Neuronal stem cell (in vitro differentiated cells): ENCODE results near the gene RHBDL3.

Experiments used
- DNase-seq: peaks from one replicate; pipeline ENCODE4 v3.0.0-alpha.2; 2013; ENCODE audit warnings: low spot score
- H2AFZ ChIP-seq: one replicate; pipeline ENCODE4 v1.6.1; 2013; ENCODE audit warnings: mild to moderate bottlenecking, low read length, inconsistent platforms
- H2AK5ac ChIP-seq: 2 replicates; pipeline ENCODE4 v1.6.1; 2013; ENCODE audit warnings: low read depth, mild to moderate bottlenecking, inconsistent platforms, low read length, moderate library complexity, mixed read lengths
- H2BK120ac ChIP-seq: 2 replicates; pipeline ENCODE4 v1.6.1; 2013; ENCODE audit warnings: low read depth, mild to moderate bottlenecking, inconsistent platforms, low read length, moderate library complexity, mixed read lengths
- H2BK12ac ChIP-seq: one replicate; pipeline ENCODE4 v1.6.1; 2013; ENCODE audit warnings: low read length, inconsistent platforms
- H2BK15ac ChIP-seq: 2 replicates; pipeline ENCODE4 v1.6.1; 2013; ENCODE audit warnings: mild to moderate bottlenecking, low read length, inconsistent platforms, mixed read lengths
- H2BK5ac ChIP-seq: one replicate; pipeline ENCODE4 v1.6.1; 2013; ENCODE audit warnings: inconsistent platforms, mild to moderate bottlenecking, low read length, moderate library complexity
- H3K14ac ChIP-seq: one replicate; pipeline ENCODE4 v1.6.1; 2013; ENCODE audit warnings: low read length, inconsistent platforms
- H3K18ac ChIP-seq: 2 replicates; pipeline ENCODE4 v1.6.1; 2013; ENCODE audit warnings: low read length, inconsistent platforms
- H3K23ac ChIP-seq: 2 replicates; pipeline ENCODE4 v1.6.1; 2013; ENCODE audit warnings: low read depth, mild to moderate bottlenecking, mixed read lengths, low read length, inconsistent platforms; ENCODE audit not compliant: poor library complexity
- H3K27ac ChIP-seq: replicated peaks from 3 replicates; pipeline ENCODE4 v1.5.1; 2013; ENCODE audit warnings: low read length, inconsistent platforms
- H3K27me3 ChIP-seq, 3 experiments: 2 replicates each; pipeline ENCODE4 v1.6.1; 2013; ENCODE audit warnings: low read length in 3 of 3, mild to moderate bottlenecking in 2 of 3, inconsistent platforms in 1 of 3, low read depth in 1 of 3, mixed read lengths in 1 of 3, moderate library complexity in 1 of 3; ENCODE audit not compliant: control insufficient read depth in 3 of 3, insufficient read depth in 3 of 3
- H3K36me3 ChIP-seq, 2 donors: replicated peaks in 1 of 2; 2 replicates each; pipeline ENCODE4 v1.6.1; 2013; ENCODE audit warnings: low read length in 2 of 2; ENCODE audit not compliant: control insufficient read depth in 2 of 2, insufficient read depth in 2 of 2
- H3K4ac ChIP-seq: 2 replicates; pipeline ENCODE4 v1.6.1; 2013; ENCODE audit warnings: inconsistent platforms, mild to moderate bottlenecking, low read length, moderate library complexity
- H3K4me1 ChIP-seq, 2 donors: 1 replicate in 1 of 2; 2 replicates in 1 of 2; pipeline ENCODE4 v1.6.1; 2013; ENCODE audit warnings: low read length in 2 of 2, low read depth in 1 of 2; ENCODE audit not compliant: control insufficient read depth in 2 of 2, insufficient read depth in 1 of 2
- H3K4me2 ChIP-seq: one replicate; pipeline ENCODE4 v1.6.1; 2013; ENCODE audit warnings: mild to moderate bottlenecking, low read length, inconsistent platforms; ENCODE audit not compliant: insufficient read depth, poor library complexity, severe bottlenecking
- H3K4me3 ChIP-seq, 2 donors: 2 replicates each; pipeline ENCODE4 v1.5.1; 2013; ENCODE audit warnings: low read length in 2 of 2, mild to moderate bottlenecking in 2 of 2, inconsistent platforms in 1 of 2, moderate library complexity in 1 of 2
- H3K79me1 ChIP-seq: one replicate; pipeline ENCODE4 v1.6.1; 2013; ENCODE audit warnings: low read depth, mild to moderate bottlenecking, inconsistent platforms, low read length, moderate library complexity
- H3K9ac ChIP-seq: one replicate; pipeline ENCODE4 v1.6.1; 2013; ENCODE audit warnings: mild to moderate bottlenecking, low read depth, low read length, inconsistent platforms; ENCODE audit not compliant: poor library complexity
- H3K9me3 ChIP-seq, 2 donors: replicated peaks in 1 of 2; 2 replicates each; pipeline versions ENCODE3 to v1.6.1; 2013; ENCODE audit warnings: low read length in 2 of 2, mild to moderate bottlenecking in 2 of 2, inconsistent platforms in 1 of 2, low read depth in 1 of 2, mixed read lengths in 1 of 2, moderate library complexity in 1 of 2; ENCODE audit not compliant: control insufficient read depth in 2 of 2, insufficient read depth in 1 of 2
- H4K8ac ChIP-seq: one replicate; pipeline ENCODE4 v1.6.1; 2013; ENCODE audit warnings: low read depth, mild to moderate bottlenecking, inconsistent platforms, low read length, moderate library complexity
- H4K91ac ChIP-seq: one replicate; pipeline ENCODE4 v1.6.1; 2013; ENCODE audit warnings: low read length, low read depth, mild to moderate bottlenecking, inconsistent platforms; ENCODE audit not compliant: poor library complexity
- WGBS, 2 donors: extraction: QIAGEN DNeasy Blood & Tissue Kit; methylation state at CpG; one replicate each; pipeline ENCODE4 v1.1.7; 2013; ENCODE audit warnings: missing lambda C conversion rate in 2 of 2, mixed read lengths in 1 of 2; ENCODE audit not compliant: insufficient read length in 2 of 2, insufficient replicate concordance in 1 of 2; ENCODE audit errors: extremely low coverage in 2 of 2; 5-methylcytosine and 5-hydroxymethylcytosine counted together

The RHBDL3 gene

GRCh38 chr17:32256701-32257019, 9.0 kb upstream of the RHBDL3 start:
- H3K4me1 ChIP-seq = peaks cover 4 to 27% of the 10 kb centered on the region in 2 donors
- H4K91ac ChIP-seq = no peak overlapping the region
- no peak overlapping the region for H2AK5ac ChIP-seq
- H3K79me1 ChIP-seq = no peaks in the 10 kb centered on the region
- peak overlapping the region; percentile 22 for H3K14ac ChIP-seq
- H3K23ac ChIP-seq = no peak overlapping the region
- no peak overlapping the region for H3K4me2 ChIP-seq
- H3K27ac ChIP-seq = no peak overlapping the region
- no peak overlapping the region for H4K8ac ChIP-seq
- H2BK15ac ChIP-seq = no peak overlapping the region
- H3K4me3 ChIP-seq = no peak overlapping the region
- peak overlapping the region; percentile 0 for H2AFZ ChIP-seq
- peaks cover 0 to 16% (median 0%) of the 10 kb centered on the region in 3 experiments for H3K27me3 ChIP-seq
- H2BK12ac ChIP-seq = no peak overlapping the region
- H3K18ac ChIP-seq = no peak overlapping the region
- no peak overlapping the region for H3K4ac ChIP-seq
- no peaks in the 10 kb centered on the region for H3K36me3 ChIP-seq
- no peak overlapping the region for H3K9ac ChIP-seq
- no peak for DNase-seq
- H2BK5ac ChIP-seq = no peak overlapping the region
- no peaks in the 10 kb centered on the region for H3K9me3 ChIP-seq
- no peak overlapping the region for H2BK120ac ChIP-seq
- WGBS, 2 donors = no CpG with 5 or more reads among the region's 9 CpGs

DNA sequence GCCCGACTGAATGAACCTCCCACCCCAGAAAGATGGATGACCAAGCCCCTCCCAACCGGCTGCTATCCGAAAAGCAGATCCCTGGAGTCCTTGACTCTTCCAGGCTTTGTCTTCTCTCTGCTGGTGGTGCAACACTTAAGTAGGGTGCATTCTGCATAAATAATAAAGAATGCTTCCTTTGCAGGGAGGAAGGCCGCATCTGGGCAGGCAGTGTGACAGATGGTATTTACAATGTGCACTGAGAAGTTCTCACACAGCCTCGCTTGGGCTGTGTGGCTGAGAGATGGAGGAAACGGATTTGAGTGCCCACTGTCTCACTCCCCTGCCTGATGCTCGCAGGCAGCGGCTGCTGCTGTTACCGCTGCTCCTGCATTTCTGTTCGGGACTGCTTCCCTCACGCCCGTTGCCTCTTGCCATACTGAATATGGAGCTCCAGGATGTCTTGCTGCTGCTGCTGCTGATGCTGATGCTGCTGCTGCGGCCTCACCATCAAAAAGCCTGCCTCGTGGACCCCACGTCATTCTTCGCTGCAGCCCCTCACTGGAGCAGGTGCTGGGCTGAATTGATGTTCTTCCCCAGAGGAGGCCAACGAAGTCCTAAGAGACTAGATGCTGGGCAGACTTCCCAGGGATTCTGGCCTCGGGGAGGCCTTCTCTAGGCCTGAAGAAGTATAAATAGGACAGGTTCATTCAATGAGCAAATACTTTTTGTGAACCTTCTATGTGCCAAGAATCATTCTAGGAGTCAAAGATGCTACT, 7.1 kb upstream of the RHBDL3 start:
- Histone ChIP-seq H3K27me3 (peaks cover 0 to 33% (median 0%) of the 10 kb centered on the region in 3 experiments), H2BK5ac (no peak overlapping the region), H4K91ac (no peak overlapping the region), H3K27ac (no peak overlapping the region), H4K8ac (no peak overlapping the region), H2AK5ac (no peak overlapping the region), H3K4me2 (no peak overlapping the region), H3K18ac (peak overlapping the region; percentile 17), H3K14ac (no peak overlapping the region), H3K23ac (no peak overlapping the region), H2BK120ac (no peak overlapping the region), H2AFZ (peak overlapping the region; percentile 80), H2BK15ac (no peak overlapping the region), H3K4me3 (peak overlapping the region in 1 of 2 donors; percentile 1), H3K36me3 (no peaks in the 10 kb centered on the region), H3K9me3 (no peaks in the 10 kb centered on the region), H3K4ac (no peak overlapping the region), H3K9ac (no peak overlapping the region), H3K79me1 (no peaks in the 10 kb centered on the region), H3K4me1 (peaks cover 4 to 27% of the 10 kb centered on the region in 2 donors), H2BK12ac (peak overlapping the region; percentile 70)
- no CpG with 5 or more reads among the region's 18 CpGs for WGBS, 2 donors
- no peak for DNase-seq

- Histone ChIP-seq H3K4me3 (no peak overlapping the region), H3K36me3 (no peaks in the 10 kb centered on the region), H4K8ac (no peak overlapping the region), H2BK12ac (no peak overlapping the region), H3K18ac (no peak overlapping the region), H3K9me3 (no peaks in the 10 kb centered on the region), H4K91ac (no peak overlapping the region), H3K4me2 (no peak overlapping the region), H3K9ac (no peak overlapping the region), H2BK5ac (no peak overlapping the region), H3K23ac (no peak overlapping the region), H3K4ac (no peak overlapping the region), H3K79me1 (no peaks in the 10 kb centered on the region), H2AFZ (no peak overlapping the region), H2BK15ac (no peak overlapping the region), H2AK5ac (no peak overlapping the region), H3K27ac (no peak overlapping the region), H3K4me1 (peaks cover 4 to 27% of the 10 kb centered on the region in 2 donors), H2BK120ac (no peak overlapping the region), H3K14ac (no peak overlapping the region), H3K27me3 (peaks cover 0 to 43% (median 8%) of the 10 kb centered on the region in 3 experiments)
- DNase-seq = no peak
- no CpG with 5 or more reads among the region's 4 CpGs for WGBS, 2 donors
These were observed 6.0 kb upstream of the RHBDL3 start for GRCh38 chr17:32259586-32259985.

- Histone ChIP-seq H3K79me1 (no peaks in the 10 kb centered on the region), H4K91ac (no peak overlapping the region), H3K4me2 (no peak overlapping the region), H2BK5ac (no peak overlapping the region), H2AK5ac (no peak overlapping the region), H3K27me3 (peaks cover 0 to 54% (median 18%) of the 10 kb centered on the region in 3 experiments), H2BK120ac (no peak overlapping the region), H3K23ac (no peak overlapping the region), H3K14ac (no peak overlapping the region), H4K8ac (no peak overlapping the region), H3K36me3 (no peaks in the 10 kb centered on the region), H3K4me1 (peaks cover 10 to 33% of the 10 kb centered on the region in 2 donors), H2BK12ac (no peak overlapping the region), H3K27ac (no peak overlapping the region), H3K9ac (no peak overlapping the region), H3K9me3 (no peaks in the 10 kb centered on the region), H2AFZ (no peak overlapping the region), H3K18ac (no peak overlapping the region), H3K4ac (no peak overlapping the region), H3K4me3 (no peak overlapping the region), H2BK15ac (no peak overlapping the region)
- no CpG with 5 or more reads among the region's 7 CpGs for WGBS, 2 donors
- DNase-seq = no peak
These were observed 4.3 kb upstream of the RHBDL3 start for GRCh38 chr17:32261417-32261736.
